ENCODE data around the gene IMPA2. TPM values are rescaled to one million over a fixed set of nuclear protein-coding genes. Genes with fewer than 3 reads are reported as not detected.

IMPA2 gene
- total and polyA plus RNA-seq, 2 of the 4 experiments (the other 2 are of a cell fraction), result 5.4 to 5.5 TPM

- no peak for DNase-seq
- H3K56ac ChIP-seq (ENCODE audit: extremely low read depth, insufficient read depth, low read length), result no peak overlapping the region
- BruUV-seq (replicated peaks), result no TSS peak
- POLR2A ChIA-PET (ENCODE audit: unreplicated experiment), result no interaction called here
- H3K23ac ChIP-seq (ENCODE audit: low read depth, low read length), result no peak overlapping the region
- H3K9ac ChIP-seq (ENCODE audit: low read depth, low read length), result no peak overlapping the region
- intact Hi-C loops (cut with micrococcal nuclease), result no loop called here
- dilution Hi-C loops (cut with HindIII; ENCODE audit: low sequenced_read_pairs, unreplicated experiment), result no loop called here
- no peak overlapping the region for H3K4me3 ChIP-seq (ENCODE audit: insufficient read depth, low read depth, low read length)
- H4K5ac ChIP-seq (ENCODE audit: low read depth, low read length), result no peak overlapping the region
- no peak overlapping the region for H3K4me2 ChIP-seq (ENCODE audit: low read depth, low read length)
- H4K91ac ChIP-seq (ENCODE audit: insufficient read depth, low read depth, low read length), result no peak overlapping the region
- no peak overlapping the region for H2BK120ac ChIP-seq (ENCODE audit: low read depth, low read length)
- in situ Hi-C loops (cut with MboI; ENCODE audit: low sequenced_read_pairs), result no loop called here
- no peak for ATAC-seq (ENCODE audit: low read depth)
- no peak overlapping the region for H3K27ac ChIP-seq (ENCODE audit: insufficient read depth, low read length)
- H3K14ac ChIP-seq (replicated peaks; ENCODE audit: low read depth, low read length), result no peak overlapping the region
- no peak overlapping the region for H2AK5ac ChIP-seq (ENCODE audit: low read depth, low read length)
- H2BK15ac ChIP-seq (ENCODE audit: low read depth, low read length), result no peak overlapping the region
- peaks cover 15 to 30% of the 10 kb centered on the region in 2 experiments; a peak in 1 of 4 replicates for H3K79me1 ChIP-seq (ENCODE audit: low read depth in 1 of 2, low read length in 2 of 2)
- 39% methylated on average over 2 of the region's 9 CpGs; no CpG with 5 or more reads in 1 of the 2 experiments for WGBS, 2 experiments (ENCODE audit: extremely low coverage in 2 of 2, insufficient read length in 1 of 2)
- TF ChIP-seq CHD1 (IDR thresholded peaks at IDR 0.05; ENCODE audit: low read depth, low read length) (no peak), MAFK (IDR thresholded peaks at IDR 0.05; ENCODE audit: low read depth, low read length) (no peak), NFE2L2 (IDR thresholded peaks at IDR 0.05; ENCODE audit: low read depth, low read length) (no peak), CEBPB (IDR thresholded peaks at IDR 0.05; ENCODE audit: low read depth, low read length) (no peak), SMC3 (IDR thresholded peaks at IDR 0.05; ENCODE audit: low read depth, low read length) (no peak), BHLHE40 (IDR thresholded peaks at IDR 0.05; ENCODE audit: low read depth, low read length) (no peak), USF2 (IDR thresholded peaks at IDR 0.05; ENCODE audit: low read depth, low read length) (no peak), RAD21 (IDR thresholded peaks at IDR 0.05; ENCODE audit: low read length) (no peak), CTCF (conservative IDR thresholded peaks at IDR 0.05; ENCODE audit: low read depth, low read length) (no peak), MXI1 (IDR thresholded peaks at IDR 0.05; ENCODE audit: borderline replicate concordance, low read depth, low read length) (no peak), ELK1 (IDR thresholded peaks at IDR 0.05; ENCODE audit: borderline replicate concordance, low read depth, low read length) (no peak), RFX5 (IDR thresholded peaks at IDR 0.05; ENCODE audit: low read depth, low read length) (no peak), FOS (IDR thresholded peaks at IDR 0.05; ENCODE audit: low read depth, low read length) (no peak), POLR2A (IDR thresholded peaks at IDR 0.05; ENCODE audit: low read depth, low read length) (no peak), MAZ (IDR thresholded peaks at IDR 0.05; ENCODE audit: borderline replicate concordance, low read depth, low read length) (no peak), RCOR1 (IDR thresholded peaks at IDR 0.05; ENCODE audit: insufficient replicate concordance, low read length) (no peak)
- peaks cover 11% of the 10 kb centered on the region for H3K4me1 ChIP-seq (ENCODE audit: control insufficient read depth, insufficient read depth, low read length)
- no peaks in the 10 kb centered on the region for H3K36me3 ChIP-seq (ENCODE audit: control insufficient read depth, insufficient read depth, low read length)
- H2BK20ac ChIP-seq (ENCODE audit: low read depth, low read length), result no peak overlapping the region
- no peak overlapping the region for H2BK5ac ChIP-seq (ENCODE audit: low read depth, low read length, poor library complexity, severe bottlenecking)
- CTCF ChIA-PET, result interaction anchor here (2.1 kb wide), 1 partner anchor 53 kb away, joined by 11 read pairs; no protein-coding TSS in a partner anchor
- H3K27me3 ChIP-seq (ENCODE audit: control insufficient read depth, insufficient read depth, low read length), result no peaks in the 10 kb centered on the region
- no peak overlapping the region for H2AK9ac ChIP-seq (replicated peaks; ENCODE audit: low read depth, low read length, poor library complexity)
- H3K18ac ChIP-seq (ENCODE audit: low read depth, low read length), result no peak overlapping the region
- H4K8ac ChIP-seq (ENCODE audit: low read depth in 2 of 2, low read length in 2 of 2), result no peak overlapping the region
- no peak overlapping the region for H3K4ac ChIP-seq (ENCODE audit: low read depth, low read length)
- peaks cover 3% of the 10 kb centered on the region; the same call in 1 of the 2 replicates for H3K9me1 ChIP-seq (ENCODE audit: insufficient read depth, low read length)
- H3K9me3 ChIP-seq (ENCODE audit: control insufficient read depth, insufficient read depth, low read length), result no peaks in the 10 kb centered on the region
- H2AFZ ChIP-seq (replicated peaks; ENCODE audit: low read length, poor library complexity), result no peak overlapping the region
- H4K20me1 ChIP-seq (ENCODE audit: insufficient read depth, low read length), result peaks cover 3% of the 10 kb centered on the region; the same call in 1 of the 2 replicates
These were observed 9.2 kb downstream of the IMPA2 start for GRCh38 chr18:11990539-11990938.
